Measurements from ENCODE around the gene FBXL12.
"Not testable (repeated sequence)": the region's sequence is repeated elsewhere in the genome, so short reads cannot be mapped to it uniquely, and the experiment has no call there.

Gene FBXL12

DNA sequence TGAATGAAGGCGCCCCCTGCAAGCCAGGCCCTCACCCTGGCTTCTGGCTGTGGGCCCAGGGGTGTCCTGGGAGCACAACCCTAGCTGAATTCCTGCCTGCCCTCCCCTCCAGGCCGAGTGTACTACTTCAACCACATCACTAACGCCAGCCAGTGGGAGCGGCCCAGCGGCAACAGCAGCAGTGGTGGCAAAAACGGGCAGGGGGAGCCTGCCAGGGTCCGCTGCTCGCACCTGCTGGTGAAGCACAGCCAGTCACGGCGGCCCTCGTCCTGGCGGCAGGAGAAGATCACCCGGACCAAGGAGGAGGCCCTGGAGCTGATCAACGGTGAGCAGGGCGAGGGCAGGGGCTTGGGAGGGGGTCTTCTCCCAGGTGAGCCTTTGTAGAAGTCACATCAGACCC lies 19.4 kb upstream of the FBXL12 start:
- DNase-seq, result no peak

DNA sequence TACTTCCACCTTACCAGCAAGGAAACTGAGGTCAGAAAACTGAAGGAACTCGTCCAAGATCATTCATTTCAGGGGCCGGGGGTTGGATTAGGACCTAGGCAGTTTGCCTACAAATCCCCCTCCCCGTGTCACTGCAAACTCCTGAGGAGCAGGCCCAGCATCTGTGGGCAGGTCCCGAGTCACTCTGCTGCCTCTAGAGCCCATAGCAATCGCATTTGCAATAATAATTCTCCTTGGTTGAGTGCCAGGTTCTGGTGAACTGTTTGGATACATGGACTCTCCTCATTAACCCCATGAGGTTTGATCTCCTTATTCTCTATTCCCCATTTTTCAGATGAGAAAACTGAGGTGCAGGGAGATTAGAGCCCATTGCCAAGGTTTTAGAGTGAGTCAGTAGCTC lies 17.1 kb upstream of the FBXL12 start:
- peak; percentile 75 for DNase-seq

DNA sequence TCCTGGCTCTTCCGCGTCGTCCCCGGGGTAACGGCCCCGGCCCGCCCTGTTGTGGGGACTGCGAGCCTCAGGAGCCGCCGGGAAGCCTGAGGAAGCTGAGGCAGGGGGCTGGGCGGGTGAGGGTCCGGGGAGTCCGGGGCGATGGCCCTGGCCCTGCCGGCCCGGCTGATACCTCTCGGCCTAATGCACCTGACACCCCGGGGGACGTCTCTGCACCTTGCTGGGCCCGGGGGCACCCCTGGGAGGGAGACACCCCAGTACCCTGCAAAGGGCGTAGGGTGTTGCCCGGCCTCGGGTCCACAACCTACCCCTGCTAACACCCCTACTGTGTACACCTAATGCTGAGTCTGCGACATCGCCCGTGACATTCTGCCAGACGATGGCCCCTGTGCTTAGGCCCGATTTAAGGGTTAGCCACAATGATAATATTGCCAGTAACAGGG lies 16.6 kb upstream of the FBXL12 start:
- no peak for DNase-seq

DNA sequence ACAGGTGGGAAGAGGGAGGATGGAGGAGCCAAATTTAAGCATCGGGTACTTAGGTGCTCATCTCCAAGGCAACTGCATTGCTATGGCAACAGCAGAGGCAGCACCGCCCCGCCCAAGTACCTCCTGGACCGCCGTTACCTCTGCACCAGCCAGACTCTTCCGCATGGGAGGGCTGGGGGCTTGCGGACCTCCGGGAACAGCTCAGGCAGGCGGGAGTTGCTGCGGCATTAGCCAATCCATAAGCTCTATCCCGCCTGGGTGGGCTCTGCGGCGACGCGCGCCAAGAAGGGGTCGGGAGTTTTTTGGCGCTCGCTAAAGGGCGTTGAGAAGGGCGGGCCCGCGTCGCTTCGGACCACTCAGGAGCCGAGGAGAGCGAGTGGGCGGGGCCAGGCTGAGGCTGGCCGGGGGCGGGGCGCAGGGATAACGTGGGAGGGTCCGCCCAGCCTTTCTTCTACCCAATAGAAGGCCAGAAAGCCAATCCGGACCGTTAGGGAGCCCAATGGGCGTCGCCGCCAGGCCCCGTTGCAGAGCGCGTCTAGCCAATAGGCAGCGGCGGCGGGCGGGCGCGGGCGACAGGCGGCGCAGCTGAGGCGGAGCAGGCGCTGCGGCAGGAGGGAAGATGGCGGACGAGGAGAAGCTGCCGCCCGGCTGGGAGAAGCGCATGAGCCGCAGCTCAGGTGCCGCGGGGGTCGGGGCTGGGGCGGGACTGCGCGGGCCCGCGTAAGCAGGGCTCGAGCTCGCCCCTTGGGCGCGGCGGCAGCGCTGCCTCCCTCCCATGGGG lies 16.0 kb upstream of the FBXL12 start, which contains the start of gene PIN1:
Gene PIN1, plus strand, starts transcription at position 593 of the 781 bp plus-strand sequence. Its CDS starts 27 bp downstream, at position 620.
- DNase-seq, result peak; percentile 98

DNA sequence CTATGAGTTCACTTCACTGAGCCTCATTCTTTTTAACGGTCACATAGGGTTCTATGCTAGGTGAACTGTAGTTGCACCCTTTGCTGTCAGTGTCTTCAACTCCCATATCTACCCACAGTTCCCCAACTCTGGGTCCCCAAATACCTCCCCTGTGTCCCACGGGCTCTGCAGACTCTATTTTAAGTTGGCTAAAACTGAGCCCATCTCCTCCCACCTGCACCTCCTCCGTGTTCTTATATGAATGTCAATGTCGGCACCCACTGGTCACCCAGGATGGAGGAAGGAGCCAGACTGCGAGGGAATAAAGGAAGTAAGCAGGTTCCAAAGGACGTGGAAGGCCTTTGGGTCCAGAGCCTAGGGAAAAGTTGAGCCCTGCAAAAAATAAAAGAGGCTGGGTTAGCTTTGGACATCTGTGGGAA lies 15.4 kb upstream of the FBXL12 start:
- no peak for DNase-seq

DNA sequence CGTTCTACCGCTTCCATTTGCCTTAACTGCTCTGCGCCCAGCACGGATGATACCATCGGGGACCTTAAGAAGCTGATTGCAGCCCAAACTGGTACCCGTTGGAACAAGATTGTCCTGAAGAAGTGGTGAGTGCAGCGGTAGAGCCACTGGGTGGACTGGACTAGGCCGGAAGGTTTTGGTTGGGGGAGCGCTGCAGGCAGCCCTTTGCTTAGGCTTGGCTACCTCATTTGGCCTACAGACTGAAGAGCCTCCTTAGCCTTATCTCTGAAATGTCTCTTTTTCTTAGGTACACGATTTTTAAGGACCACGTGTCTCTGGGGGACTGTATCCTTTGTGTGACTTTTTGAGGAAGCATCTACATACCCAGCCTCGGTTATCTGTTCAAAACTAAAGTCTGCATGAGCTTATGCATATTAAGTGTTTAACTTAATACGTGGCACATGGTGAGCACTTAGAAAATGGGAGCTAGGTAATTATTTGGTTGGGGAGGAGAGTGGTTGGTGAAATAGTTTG lies 9.7 kb upstream of the FBXL12 start:
- DNase-seq, result peak; percentile 20

DNA sequence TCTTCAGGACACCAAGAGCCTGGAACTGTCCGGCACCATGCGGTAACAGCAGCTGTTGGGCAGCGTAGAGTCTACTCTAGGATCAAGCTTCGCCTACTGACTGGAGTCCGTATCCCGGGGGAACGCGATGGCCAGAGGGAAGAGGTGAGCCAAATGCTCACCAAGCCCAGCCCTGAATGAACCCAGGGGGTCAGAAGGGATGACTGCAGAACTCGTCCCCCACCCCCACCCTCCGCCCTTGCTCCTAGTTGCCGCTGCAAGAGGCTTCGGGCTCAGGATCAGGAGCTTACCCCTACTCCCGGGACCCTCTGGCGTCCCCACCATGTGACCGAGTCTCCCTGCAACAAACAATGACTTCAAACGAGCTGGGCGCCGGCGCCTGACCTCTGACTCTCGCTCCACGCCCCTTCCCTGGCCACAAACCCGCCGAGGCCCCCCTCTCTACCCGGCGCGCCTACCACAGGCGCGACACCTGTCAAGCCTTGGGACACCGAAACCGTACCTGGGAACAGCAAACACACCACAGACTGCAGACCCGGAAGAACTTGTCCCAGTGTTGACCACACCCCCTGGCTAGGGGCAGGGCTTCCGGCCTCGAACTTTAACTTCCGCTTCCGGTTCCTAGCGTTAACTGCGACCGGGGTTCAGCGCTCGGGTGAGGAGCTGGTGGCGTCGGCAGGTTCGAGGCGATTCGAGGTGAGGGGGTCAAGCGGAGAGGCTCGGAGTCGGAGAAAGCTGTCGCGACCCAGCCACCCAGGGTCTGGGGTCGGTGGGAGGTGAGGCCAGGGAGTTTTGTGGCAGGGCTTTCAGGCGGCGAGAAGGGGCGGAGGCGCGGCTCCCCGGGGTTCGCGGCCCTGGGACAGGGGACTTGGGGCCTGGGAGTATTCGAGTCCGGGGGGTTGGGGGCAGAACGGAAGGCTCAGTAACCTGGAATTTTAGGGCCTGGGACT lies 8.7 kb upstream of the FBXL12 start, which contains the start of gene UBL5:
Gene UBL5, plus strand, starts transcription at position 630 of the 950 bp plus-strand sequence. CDS start 420 bp downstream, outside the sequence.
- DNase-seq, result peak; percentile 94

DNA sequence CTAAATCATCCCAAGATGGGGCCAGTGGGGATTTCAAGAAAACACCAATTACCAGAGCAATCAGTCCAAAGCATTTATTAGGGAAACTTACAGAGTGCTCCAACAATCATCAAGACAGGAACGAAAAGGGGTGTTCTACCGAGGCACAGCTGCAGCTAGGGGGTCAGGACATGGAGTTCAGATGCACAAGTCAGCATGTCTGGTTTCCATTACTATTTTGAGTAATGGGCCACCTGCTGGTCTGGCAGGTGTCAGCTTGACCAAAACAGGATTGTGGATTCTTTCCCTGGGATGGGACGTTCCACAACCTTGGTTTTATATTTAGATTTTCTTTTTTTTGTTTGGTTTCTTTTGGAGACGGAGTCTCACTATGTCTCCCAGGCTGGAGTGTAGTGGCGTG lies 4.9 kb upstream of the FBXL12 start:
- DNase-seq, result no peak

DNA sequence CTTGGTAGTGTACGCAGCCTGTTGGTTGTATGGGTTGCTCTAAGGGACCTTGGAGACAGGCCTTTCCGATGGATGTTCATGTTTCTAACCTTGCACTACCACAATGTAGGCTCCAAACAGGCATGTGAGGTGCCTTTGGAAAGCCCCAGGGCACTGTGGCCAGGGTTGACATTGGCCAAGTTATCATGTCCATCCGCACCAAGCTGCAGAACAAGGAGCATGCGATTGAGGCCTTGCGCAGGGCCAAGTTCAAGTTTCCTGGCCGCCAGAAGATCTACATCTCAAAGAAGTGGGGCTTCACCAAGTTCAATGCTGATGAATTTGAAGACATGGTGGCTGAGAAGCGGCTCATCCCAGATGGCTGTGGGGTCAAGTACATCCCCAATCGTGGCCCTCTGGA lies 1.2 kb upstream of the FBXL12 start:
- not testable (repeated sequence) for DNase-seq

DNA sequence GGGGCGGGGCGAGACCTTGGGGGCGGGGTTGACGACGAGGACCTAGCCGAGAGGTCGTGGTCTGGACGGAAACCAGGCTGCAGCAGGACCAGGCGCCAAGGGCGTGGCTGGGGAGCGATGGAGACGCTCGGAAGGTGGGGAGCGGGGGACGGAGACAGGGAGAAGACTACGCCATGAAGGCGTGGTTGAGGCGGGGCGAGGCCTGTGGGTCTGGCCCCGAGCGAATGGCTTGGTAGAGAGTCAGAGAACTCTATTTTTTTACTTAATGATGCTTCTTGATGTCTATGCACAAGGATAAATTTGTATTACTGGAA lies 674 bp upstream of the FBXL12 start:
- DNase-seq, result no peak

DNA sequence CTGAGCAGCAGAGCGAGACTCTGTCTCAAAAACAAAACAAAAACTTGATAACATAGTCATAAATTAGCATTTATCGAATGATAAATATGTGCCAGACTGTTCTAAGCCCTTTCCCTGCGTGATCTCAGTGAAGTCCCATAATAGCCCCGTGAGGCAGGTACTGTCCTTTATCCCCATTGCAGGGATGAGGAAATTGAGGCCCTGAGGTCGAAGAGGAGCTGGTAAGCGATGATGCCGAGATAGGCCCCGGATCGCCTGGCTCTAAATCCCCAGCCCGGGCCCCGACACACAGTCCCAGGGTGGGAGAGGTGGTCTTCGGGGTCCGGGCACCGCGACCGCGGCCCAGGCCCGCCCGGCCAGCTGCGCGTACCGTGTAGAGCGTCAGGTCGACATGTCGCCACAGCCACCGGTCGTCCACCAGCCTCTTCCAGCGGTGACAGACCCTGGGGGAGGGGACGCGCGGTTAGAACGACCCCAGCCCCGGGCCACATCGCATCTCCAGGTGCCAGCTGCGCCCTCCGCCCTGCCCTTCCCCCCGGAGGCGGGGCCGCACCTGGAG lies 625 bp downstream of the FBXL12 start:
- DNase-seq, result no peak

DNA sequence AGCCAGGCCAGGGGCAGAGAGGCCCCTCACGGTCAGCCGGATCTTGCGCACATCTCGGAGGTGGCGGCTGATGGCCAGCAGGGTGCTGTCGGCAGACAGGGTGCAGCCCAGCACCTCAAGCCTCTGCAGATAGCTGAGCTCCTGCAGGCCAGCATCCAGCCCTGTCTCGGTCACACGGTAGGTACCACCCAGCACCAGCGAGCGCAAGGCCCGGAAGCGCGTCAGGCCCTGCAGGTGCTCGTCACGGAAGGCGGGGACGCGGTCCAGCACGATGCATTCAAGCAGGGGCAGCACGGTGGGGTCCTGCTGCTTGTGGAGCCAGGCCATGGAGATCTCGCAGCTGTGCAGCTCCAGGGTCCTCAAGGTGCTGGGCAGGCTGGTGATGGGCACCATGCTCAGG lies 7.7 kb downstream of the FBXL12 start:
- no peak for DNase-seq

DNA sequence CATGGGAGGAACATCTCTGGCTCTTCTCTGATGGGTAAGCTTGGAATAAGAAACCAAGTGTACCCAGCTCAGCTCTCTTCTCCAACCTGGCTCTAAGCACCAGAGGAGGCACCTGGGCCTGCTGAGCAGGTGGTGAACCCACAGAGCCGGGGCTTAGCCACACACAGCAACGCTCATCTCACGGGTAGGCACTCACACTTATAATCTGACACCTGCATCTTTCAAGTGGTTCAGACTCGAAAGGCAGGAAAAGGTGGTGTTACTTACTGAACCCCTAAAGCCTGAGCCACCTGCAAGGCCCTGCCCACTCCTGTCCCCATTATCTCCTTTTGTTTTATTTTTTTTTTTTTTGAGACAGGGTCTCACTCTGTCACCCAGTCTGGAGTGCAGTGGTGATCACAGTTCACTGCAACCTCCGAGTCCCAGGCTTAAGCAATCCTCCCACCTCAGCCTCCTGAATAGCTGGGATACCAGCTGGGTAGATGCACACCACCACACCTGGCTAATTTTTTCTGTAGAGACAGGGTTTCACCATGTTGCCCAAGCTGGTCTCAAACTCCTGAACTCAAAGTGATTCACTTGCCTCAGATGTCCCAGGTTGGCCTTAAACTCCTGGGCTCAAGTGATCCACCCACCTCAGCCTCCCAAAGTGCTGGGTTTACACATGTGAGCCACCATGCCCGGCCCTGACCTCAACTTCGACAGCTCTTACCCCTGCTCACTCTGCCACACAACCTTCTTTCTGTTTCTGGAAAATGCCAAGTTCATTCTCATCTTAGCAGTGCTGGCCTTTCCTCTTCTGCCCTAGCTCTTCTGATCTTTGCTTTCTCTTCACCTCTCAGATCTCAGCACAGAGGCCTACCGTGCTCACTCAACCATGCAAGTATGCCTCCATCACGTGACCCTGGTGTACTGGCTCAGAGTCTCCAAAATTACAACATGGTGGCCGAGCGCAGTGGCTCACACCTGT lies 9.7 kb downstream of the FBXL12 start:
- no peak for DNase-seq

DNA sequence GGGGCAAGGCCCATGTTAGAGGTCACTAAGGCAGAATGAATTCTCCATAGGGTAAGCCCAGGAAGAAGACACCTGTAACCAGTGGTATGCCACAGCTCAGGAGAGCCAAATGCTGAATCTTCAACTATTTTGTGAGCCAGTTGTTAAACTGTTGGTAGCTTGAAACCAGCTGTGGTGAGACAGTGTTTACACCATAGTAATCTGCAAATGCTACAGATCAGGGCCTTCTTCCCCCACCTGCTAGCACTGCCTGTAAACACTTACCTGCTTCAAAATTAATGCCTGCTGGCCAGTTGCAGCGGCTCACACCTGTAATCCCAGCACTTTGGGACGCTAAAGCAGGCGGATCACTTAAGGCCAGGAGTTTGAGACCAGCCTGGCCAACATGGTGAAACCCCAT lies 12.1 kb downstream of the FBXL12 start:
- no peak for DNase-seq

DNA sequence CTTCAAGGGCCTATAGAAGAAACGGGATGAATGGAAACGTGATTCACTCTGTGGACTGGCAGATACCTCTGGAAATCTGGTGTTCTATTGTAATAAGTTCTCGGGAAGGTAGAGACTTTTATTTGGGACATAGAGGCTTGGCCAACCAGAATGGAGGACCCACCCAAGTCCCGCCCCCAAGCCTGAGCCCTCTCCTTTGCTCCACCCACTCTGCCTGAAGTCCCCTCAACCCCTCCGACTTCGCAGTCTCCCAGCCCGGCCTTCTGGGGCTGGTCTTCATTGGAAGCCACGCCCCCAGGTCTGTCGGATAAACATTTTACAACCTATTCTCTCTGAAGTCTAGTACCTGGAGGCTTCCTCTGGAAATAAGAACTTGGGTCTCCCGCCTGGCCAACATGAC lies 16.9 kb downstream of the FBXL12 start:
- no peak for DNase-seq

DNA sequence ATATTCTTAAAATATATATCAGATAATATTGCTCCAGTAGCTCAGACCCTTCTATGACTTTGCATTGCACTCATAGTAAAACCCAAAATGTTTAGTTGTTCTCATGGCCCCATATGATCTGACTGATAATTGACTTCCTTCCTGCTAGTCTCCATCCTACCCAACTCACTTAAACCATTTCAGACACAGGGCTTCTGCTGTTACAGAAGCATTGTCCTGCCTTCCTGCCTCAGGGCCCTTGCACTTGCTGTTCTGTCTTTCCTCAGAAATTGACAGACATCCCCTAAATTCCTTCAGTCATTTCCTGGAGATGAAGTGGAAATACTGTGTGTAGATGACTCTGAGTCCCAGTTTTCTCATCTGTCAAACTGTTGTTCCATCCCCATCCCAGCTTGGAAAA lies 19.7 kb downstream of the FBXL12 start:
- DNase-seq, result no peak

DNA sequence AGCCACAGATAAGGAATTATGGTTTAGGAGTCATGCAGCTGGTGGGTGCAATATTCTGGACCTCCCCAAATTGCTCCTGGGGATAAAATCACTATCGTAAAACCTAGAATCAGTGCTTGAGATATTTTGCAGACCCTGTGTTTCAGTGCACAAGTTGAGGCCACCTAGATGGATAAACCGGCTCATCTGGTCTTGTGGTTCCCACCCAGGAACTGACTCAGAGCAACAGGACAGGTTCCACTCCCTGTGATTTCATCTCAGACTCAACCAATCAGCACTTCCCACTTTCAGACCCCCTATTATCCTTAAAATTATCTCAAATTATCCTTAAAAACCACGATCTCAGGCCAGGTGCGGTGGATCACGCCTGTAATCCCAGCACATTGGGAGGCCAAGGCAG lies 21.0 kb downstream of the FBXL12 start:
- DNase-seq, result no peak

DNA sequence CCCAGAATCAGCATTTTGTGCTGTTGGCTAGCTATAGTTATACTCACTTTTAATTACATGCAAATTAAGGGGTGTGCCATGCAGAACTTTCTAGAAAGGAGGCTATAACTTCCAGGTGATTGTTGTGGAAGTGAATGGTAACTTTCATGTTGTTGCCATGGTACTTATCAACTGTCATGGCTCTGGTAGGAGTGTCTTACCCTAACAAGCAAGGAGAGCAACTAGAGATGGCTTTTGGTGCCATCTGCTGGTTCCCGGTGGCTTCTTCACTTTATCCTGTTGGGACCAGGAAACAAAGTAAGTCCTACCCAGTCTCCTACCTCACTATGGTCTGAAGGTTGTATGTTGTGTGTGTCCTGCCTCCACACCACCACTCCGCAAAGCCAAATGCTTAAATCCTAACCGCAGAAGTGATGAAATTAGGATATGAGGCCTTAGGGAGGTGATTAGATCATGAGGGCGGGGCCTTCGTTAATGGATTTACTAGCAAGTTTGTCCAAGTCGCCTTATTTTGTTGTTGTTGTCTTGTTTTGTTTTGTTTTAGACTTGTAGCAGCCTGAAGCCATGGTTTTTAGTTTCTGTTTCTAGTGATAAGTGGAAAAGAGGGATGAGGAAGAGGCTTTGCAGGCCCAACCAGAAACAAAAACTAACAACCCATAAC lies 22.6 kb downstream of the FBXL12 start:
- DNase-seq, result peak; percentile 97

DNA sequence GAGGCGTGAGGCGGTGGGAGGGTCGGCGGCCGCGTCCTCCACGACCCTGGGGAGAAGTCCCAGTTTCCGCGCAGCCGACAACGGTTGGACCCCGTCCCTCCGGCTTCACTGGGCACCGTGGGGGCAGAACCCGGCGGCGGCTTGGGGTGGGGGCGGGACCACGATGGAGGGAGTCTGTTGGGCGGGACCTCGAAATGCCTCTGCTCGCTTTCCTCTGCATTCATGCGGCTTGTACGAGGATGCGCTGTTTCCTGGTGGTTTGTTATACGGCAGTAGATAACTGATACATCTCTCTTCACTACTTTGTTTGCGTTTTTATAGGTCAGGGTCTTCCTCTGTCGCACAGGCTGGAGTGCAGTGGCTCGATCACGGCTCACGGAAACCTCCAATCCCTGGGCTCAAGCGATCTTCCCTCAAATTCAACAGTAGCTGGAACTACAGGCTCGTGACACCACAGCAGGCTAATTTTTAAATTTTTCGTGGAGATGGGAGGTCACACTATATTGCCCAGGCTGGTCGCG lies 25.7 kb downstream of the FBXL12 start:
- DNase-seq, result peak; percentile 62

DNA sequence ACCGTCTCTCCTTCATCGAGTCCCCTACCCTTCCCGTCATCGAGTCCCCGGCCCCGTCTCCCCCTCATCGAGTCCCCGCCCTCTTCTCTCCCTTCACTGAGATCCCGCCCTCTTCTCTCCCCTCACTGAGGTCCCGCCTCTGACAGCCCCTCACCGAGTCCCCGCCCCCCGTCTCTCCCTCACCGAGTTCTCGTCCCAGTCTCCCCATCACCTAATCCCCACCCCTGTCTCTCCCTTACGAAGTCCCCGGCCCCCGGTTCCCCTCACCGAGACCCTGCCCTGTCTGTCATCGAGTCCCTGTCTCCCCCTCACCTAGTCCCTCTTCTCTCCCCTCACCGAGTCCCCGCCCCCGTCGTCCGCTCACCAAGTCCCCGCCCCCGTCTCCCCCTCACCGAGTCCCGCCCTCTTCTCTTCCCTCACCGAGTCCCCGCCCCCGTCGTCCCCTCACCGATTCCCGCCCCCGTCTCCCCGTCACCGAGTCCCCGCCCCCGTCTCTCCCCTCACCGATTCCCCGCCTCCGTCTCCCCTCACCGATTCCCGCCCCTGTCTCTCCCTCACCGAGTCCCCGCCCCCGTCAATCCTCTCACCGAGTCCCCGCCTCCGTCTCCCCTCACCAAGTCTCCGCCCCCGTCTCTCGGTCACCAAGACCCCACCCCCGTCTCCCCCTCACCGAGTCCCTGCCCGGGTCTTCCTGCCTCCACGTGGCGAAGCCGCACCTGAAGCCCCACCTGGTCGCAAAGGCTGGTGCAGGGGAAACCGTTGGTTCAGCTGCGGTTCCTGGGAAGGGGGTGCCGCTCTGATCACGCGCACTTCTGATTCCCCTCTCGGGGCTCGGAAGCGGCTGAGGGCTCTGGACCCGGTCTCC lies 26.4 kb downstream of the FBXL12 start:
- peak; percentile 87 for DNase-seq

Measured in hematopoietic multipotent progenitor cell treated with erythropoietin and hydrocortisone succinate and interleukin-3 and kit ligand, for 8 days (in vitro differentiated cells).